ENCODE measurements around the gene ZNF862. TPM values are rescaled to one million over a fixed set of nuclear protein-coding genes. Genes with fewer than 3 reads are reported as not detected.

Gene ZNF862
- total RNA-seq, 1 donor from 2014 or later = 22.8 TPM

GRCh38 chr7:149867762-149868622 lies 29.8 kb downstream of the ZNF862 start:
- H3K9me3 Mint-ChIP-seq (ENCODE audit: low read depth) = no peaks in the 10 kb centered on the region
- H3K4me3 Mint-ChIP-seq (ENCODE audit: low read depth) = no peak overlapping the region
- H3K4me1 Mint-ChIP-seq (ENCODE audit: low read depth) = peaks cover 5% of the 10 kb centered on the region
- no peak overlapping the region for H3K27ac Mint-ChIP-seq
- H3K27me3 Mint-ChIP-seq = no peaks in the 10 kb centered on the region
- H3K36me3 Mint-ChIP-seq (ENCODE audit: insufficient read depth) = no peaks in the 10 kb centered on the region
- no peak for TF ChIP-seq CTCF (IDR thresholded peaks at IDR 0.05; ENCODE audit: unreplicated experiment)
- no peak for DNase-seq (ENCODE audit: low spot score, unreplicated experiment)

- no peaks in the 10 kb centered on the region for H3K27me3 Mint-ChIP-seq
- H3K9me3 Mint-ChIP-seq (ENCODE audit: low read depth) = no peaks in the 10 kb centered on the region
- no peak overlapping the region for H3K27ac Mint-ChIP-seq
- no peaks in the 10 kb centered on the region for H3K36me3 Mint-ChIP-seq (ENCODE audit: insufficient read depth)
- no peak overlapping the region for H3K4me3 Mint-ChIP-seq (ENCODE audit: low read depth)
- no peak for TF ChIP-seq CTCF (IDR thresholded peaks at IDR 0.05; ENCODE audit: unreplicated experiment)
- DNase-seq (ENCODE audit: low spot score, unreplicated experiment) = no peak
- H3K4me1 Mint-ChIP-seq (ENCODE audit: low read depth) = peaks cover 5% of the 10 kb centered on the region
Observed at GRCh38 chr7:149868623-149869290, 30.6 kb downstream of the ZNF862 start.

- Mint-ChIP-seq H3K4me3 (ENCODE audit: low read depth) (no peak overlapping the region), H3K36me3 (ENCODE audit: insufficient read depth) (no peaks in the 10 kb centered on the region), H3K4me1 (ENCODE audit: low read depth) (peaks cover 7% of the 10 kb centered on the region), H3K27me3 (no peaks in the 10 kb centered on the region), H3K9me3 (ENCODE audit: low read depth) (no peaks in the 10 kb centered on the region), H3K27ac (no peak overlapping the region)
- DNase-seq (ENCODE audit: low spot score, unreplicated experiment) = no peak
- TF ChIP-seq CTCF (IDR thresholded peaks at IDR 0.05; ENCODE audit: unreplicated experiment) = no peak
Observed at GRCh38 chr7:149869291-149869650, 31.1 kb downstream of the ZNF862 start.

- Mint-ChIP-seq H3K4me3 (ENCODE audit: low read depth) (no peak overlapping the region), H3K9me3 (ENCODE audit: low read depth) (no peaks in the 10 kb centered on the region), H3K36me3 (ENCODE audit: insufficient read depth) (no peaks in the 10 kb centered on the region), H3K27me3 (no peaks in the 10 kb centered on the region), H3K27ac (no peak overlapping the region), H3K4me1 (ENCODE audit: low read depth) (peaks cover 13% of the 10 kb centered on the region)
- no peak for DNase-seq (ENCODE audit: low spot score, unreplicated experiment)
- TF ChIP-seq CTCF (IDR thresholded peaks at IDR 0.05; ENCODE audit: unreplicated experiment) = no peak
Observed at GRCh38 chr7:149869867-149870266, 31.7 kb downstream of the ZNF862 start.

- H3K36me3 Mint-ChIP-seq (ENCODE audit: insufficient read depth) = no peaks in the 10 kb centered on the region
- H3K4me1 Mint-ChIP-seq (ENCODE audit: low read depth) = peaks cover 16% of the 10 kb centered on the region
- H3K9me3 Mint-ChIP-seq (ENCODE audit: low read depth) = no peaks in the 10 kb centered on the region
- TF ChIP-seq CTCF (IDR thresholded peaks at IDR 0.05; ENCODE audit: unreplicated experiment) = no peak
- H3K27me3 Mint-ChIP-seq = no peaks in the 10 kb centered on the region
- DNase-seq (ENCODE audit: low spot score, unreplicated experiment) = no peak
- no peak overlapping the region for H3K27ac Mint-ChIP-seq
- no peak overlapping the region for H3K4me3 Mint-ChIP-seq (ENCODE audit: low read depth)
Observed at GRCh38 chr7:149870274-149870673, 32.1 kb downstream of the ZNF862 start.

Measured in progenitor cell of endocrine pancreas (in vitro differentiated cells).